Measurements from ENCODE around the gene TCF3.

TCF3 gene

GRCh38 chr19:1560286-1560882 is 92.0 kb downstream of the TCF3 start:
- no peak overlapping the region for H3K4me3 ChIP-seq (ENCODE audit: low read depth in 1 of 2, low read length in 1 of 2)

More at GRCh38 chr19:1560286-1560882, 92.0 kb downstream of the TCF3 start:
- no peak for TF ChIP-seq CTCF (IDR thresholded peaks at IDR 0.05)
- H3K4me1 ChIP-seq (ENCODE audit: control insufficient read depth in 1 of 2, insufficient read depth in 1 of 2, low read depth in 1 of 2, low read length in 1 of 2), result no peaks in the 10 kb centered on the region
- no peaks in the 10 kb centered on the region for H3K36me3 ChIP-seq
- H3K27ac ChIP-seq, result no peak overlapping the region
- peaks cover 57% of the 10 kb centered on the region for H3K27me3 ChIP-seq
- no peaks in the 10 kb centered on the region for H3K9me3 ChIP-seq
